Osteocyte (in vitro differentiated cells): Measurements from ENCODE around the gene ZNF564. TPM values are rescaled to one million over a fixed set of nuclear protein-coding genes. Genes with fewer than 3 reads are reported as not detected.
A peak's percentile ranks its signal among the peaks of the same experiment; 100 is the strongest.

ENCODE experiments used
- DNase-seq: peaks from one replicate; pipeline ENCODE4 v3.0.0; 2021; ENCODE audit warnings: mixed read lengths; ENCODE audit not compliant: unreplicated experiment; ENCODE audit errors: extremely low spot score
- H3K27ac Mint-ChIP-seq: one replicate; pipeline ENCODE4 v1.8.0; 2021; ENCODE audit warnings: mild to moderate bottlenecking, mixed read lengths; ENCODE audit not compliant: unreplicated experiment
- H3K27me3 Mint-ChIP-seq: one replicate; pipeline ENCODE4 v1.8.0; 2021; ENCODE audit warnings: mixed read lengths; ENCODE audit not compliant: unreplicated experiment
- H3K36me3 Mint-ChIP-seq: one replicate; pipeline ENCODE4 v1.8.0; 2021; ENCODE audit warnings: mixed read lengths; ENCODE audit not compliant: unreplicated experiment
- H3K4me1 Mint-ChIP-seq: one replicate; pipeline ENCODE4 v1.8.0; 2021; ENCODE audit warnings: mixed read lengths; ENCODE audit not compliant: unreplicated experiment
- H3K4me3 Mint-ChIP-seq: one replicate; pipeline ENCODE4 v1.8.0; 2021; ENCODE audit warnings: mild to moderate bottlenecking, moderate library complexity, mixed read lengths; ENCODE audit not compliant: unreplicated experiment
- H3K9me3 Mint-ChIP-seq: one replicate; pipeline ENCODE4 v1.8.0; 2021; ENCODE audit warnings: mixed read lengths; ENCODE audit not compliant: unreplicated experiment
- total RNA-seq: library from RNA; stranded (reverse); gene quantifications from 2 replicates; pipeline ENCODE4 v1.2.1, GENCODE V29; 2021
- TF ChIP-seq, protein P1 (sequence below): fragments of 200-600 bp; sonication (generic); IDR thresholded peaks from 2 replicates; pipeline ENCODE4 v1.5.0; 2021; ENCODE audit warnings: antibody characterized with exemption, mild to moderate bottlenecking, moderate library complexity

ZNF564 gene
- total RNA-seq, 1 donor from 2014 or later, result 10.7 TPM

GRCh38 chr19:12485571-12485970, 65.7 kb downstream of the ZNF564 start:
- Mint-ChIP-seq H3K27me3 (no peaks in the 10 kb centered on the region), H3K27ac (peak overlapping the region; percentile 97), H3K4me3 (peak overlapping the region; percentile 92), H3K4me1 (peaks cover 26% of the 10 kb centered on the region), H3K9me3 (no peaks in the 10 kb centered on the region), H3K36me3 (no peaks in the 10 kb centered on the region)
- DNase-seq, result no peak
- TF ChIP-seq, protein P1, sequence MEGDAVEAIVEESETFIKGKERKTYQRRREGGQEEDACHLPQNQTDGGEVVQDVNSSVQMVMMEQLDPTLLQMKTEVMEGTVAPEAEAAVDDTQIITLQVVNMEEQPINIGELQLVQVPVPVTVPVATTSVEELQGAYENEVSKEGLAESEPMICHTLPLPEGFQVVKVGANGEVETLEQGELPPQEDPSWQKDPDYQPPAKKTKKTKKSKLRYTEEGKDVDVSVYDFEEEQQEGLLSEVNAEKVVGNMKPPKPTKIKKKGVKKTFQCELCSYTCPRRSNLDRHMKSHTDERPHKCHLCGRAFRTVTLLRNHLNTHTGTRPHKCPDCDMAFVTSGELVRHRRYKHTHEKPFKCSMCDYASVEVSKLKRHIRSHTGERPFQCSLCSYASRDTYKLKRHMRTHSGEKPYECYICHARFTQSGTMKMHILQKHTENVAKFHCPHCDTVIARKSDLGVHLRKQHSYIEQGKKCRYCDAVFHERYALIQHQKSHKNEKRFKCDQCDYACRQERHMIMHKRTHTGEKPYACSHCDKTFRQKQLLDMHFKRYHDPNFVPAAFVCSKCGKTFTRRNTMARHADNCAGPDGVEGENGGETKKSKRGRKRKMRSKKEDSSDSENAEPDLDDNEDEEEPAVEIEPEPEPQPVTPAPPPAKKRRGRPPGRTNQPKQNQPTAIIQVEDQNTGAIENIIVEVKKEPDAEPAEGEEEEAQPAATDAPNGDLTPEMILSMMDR, result no peak

- H3K27me3 Mint-ChIP-seq, result no peaks in the 10 kb centered on the region
- peak overlapping the region; percentile 92 for H3K4me3 Mint-ChIP-seq
- TF ChIP-seq, protein P1, result no peak
- DNase-seq, result no peak
- H3K27ac Mint-ChIP-seq, result peak overlapping the region; percentile 97
- H3K9me3 Mint-ChIP-seq, result no peaks in the 10 kb centered on the region
- H3K4me1 Mint-ChIP-seq, result peaks cover 26% of the 10 kb centered on the region
- no peaks in the 10 kb centered on the region for H3K36me3 Mint-ChIP-seq
Measured at GRCh38 chr19:12485052-12485416, 66.2 kb downstream of the ZNF564 start.

DNA sequence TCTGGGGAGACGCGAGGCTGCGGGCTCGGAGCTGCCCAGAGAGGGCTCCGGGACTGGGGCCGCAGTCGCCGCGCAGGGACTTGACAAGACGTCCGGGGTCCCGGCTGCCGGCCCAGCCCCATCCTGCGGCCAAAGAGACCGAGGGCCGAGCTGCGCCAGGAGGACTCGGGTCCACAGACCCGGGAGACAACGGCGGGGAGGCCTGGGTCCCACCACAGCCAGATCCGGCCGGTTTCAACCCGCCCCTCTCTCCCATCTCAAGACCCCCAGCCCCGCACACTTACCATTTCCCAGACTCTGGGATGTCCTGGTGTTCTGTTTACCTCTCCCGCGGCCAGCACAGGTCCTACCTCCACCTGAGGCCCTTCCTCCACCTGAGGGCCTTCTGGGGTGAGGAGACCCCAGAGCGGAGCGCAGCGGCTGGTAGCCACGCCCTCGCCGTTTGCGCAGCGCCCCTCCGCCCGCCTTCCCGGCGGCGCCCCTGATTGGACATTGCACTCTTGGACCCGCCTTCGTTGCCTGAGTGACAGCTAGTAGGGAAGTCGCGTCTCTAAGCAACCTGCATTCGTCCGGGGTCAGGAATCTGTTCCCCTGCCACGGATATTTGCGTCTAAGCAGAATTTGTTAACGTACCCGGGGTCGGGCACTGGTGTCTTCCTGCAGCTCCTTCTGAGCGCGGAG, 66.8 kb downstream of the ZNF564 start, which contains the start of gene ZNF709:
Gene ZNF709 (minus strand): TSS at position 446 of the 681 bp plus-strand sequence. CDS start 159 bp downstream, at position 287.
- Mint-ChIP-seq H3K36me3 (no peaks in the 10 kb centered on the region), H3K27me3 (no peaks in the 10 kb centered on the region), H3K4me1 (peaks cover 26% of the 10 kb centered on the region), H3K9me3 (no peaks in the 10 kb centered on the region), H3K27ac (peak within 1 kb of the TSS; percentile 97), H3K4me3 (peak within 1 kb of the TSS; percentile 92)
- TF ChIP-seq, protein P1, result no peak
- peak; percentile 96 for DNase-seq

DNA sequence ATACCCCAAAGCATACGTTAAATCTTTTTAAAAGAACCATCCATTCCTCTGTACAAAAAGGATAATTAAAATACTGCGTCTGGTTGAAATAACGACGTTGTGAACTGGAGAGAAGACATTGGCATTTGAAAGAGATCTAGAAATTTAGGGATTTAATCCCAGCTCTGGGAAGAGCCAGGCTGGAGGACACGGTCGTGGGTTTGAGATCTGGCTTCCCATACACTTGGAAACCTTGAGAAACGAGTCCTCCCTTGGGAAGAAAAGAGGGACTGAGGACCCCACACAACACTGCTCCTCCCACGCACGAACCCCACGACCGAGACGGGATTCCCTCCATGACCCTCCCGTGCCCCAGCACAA, 67.3 kb downstream of the ZNF564 start:
- no peak for DNase-seq
- no peaks in the 10 kb centered on the region for H3K36me3 Mint-ChIP-seq
- TF ChIP-seq, protein P1, result no peak
- no peaks in the 10 kb centered on the region for H3K27me3 Mint-ChIP-seq
- peak overlapping the region; percentile 97 for H3K27ac Mint-ChIP-seq
- H3K4me1 Mint-ChIP-seq, result peaks cover 26% of the 10 kb centered on the region
- no peaks in the 10 kb centered on the region for H3K9me3 Mint-ChIP-seq
- H3K4me3 Mint-ChIP-seq, result peak overlapping the region; percentile 92

DNA sequence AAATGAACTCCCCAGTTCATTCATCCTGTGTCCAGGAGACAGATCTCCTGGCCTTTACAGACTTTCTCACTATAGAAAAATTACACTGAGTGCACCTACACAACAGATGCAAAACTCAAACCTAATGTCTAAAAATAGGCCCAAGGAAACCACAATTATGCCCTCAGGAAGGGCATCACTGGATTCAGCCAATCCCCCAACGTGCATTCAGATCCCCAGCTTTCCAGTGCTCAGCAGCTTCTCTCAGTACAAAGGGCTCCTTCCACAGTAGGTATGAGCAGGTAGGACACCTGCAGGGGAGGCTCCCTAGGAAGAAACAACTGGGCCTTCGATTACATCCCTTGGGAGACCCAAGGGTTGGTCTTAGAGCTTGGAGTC, 68.8 kb downstream of the ZNF564 start:
- Mint-ChIP-seq H3K36me3 (no peaks in the 10 kb centered on the region), H3K4me1 (peaks cover 26% of the 10 kb centered on the region), H3K9me3 (no peaks in the 10 kb centered on the region), H3K27ac (no peak overlapping the region), H3K4me3 (no peak overlapping the region), H3K27me3 (no peaks in the 10 kb centered on the region)
- TF ChIP-seq, protein P1, result no peak
- DNase-seq, result no peak
